A549 (cell line): ENCODE results near the gene TAL2. TPM values are rescaled to one million over a fixed set of nuclear protein-coding genes. Genes with fewer than 3 reads are reported as not detected.

ENCODE experiments used
- ATAC-seq, 2 experiments: fragments of 200-7000 bp in 1 of 2; fragments of >200 bp in 1 of 2; cut with Nextera tagmentation in 1 of 2; cut with Tn5 transposase in 1 of 2; 3 replicates each; pipeline versions ENCODE4 v1.8.0 to v1.9.1; 2018 to 2020; ENCODE audit warnings: mild to moderate bottlenecking in 1 of 2, moderate library complexity in 1 of 2
- CTCF ChIA-PET: fragments of 300-600 bp; sonication (Branson Sonifier 250); formaldehyde crosslinking; extraction: SDS; loops from one replicate; lab custom pipeline; 2021; ENCODE audit warnings: antibody characterized with exemption, inconsistent platforms; lab: Yijun Ruan, JAX
- POLR2A ChIA-PET: fragments of 350-600 bp; formaldehyde crosslinking; extraction: SDS; loops from one replicate; lab custom pipeline; 2021; ENCODE audit warnings: antibody characterized with exemption, inconsistent platforms; lab: Yijun Ruan, JAX
- DNase-seq, 2 experiments: peaks; one replicate each; pipeline versions ENCODE4 v3.0.0 to v3.0.0-alpha.2; 2011 to 2016; ENCODE audit warnings: low read depth in 1 of 2, low spot score in 1 of 2
- FAIRE-seq: peaks from 2 replicates; lab custom pipeline; 2011; peaks lifted over from hg19 to GRCh38; lab: Jason Lieb, UNC
- H3K27ac ChIP-seq, 2 experiments: fragments of >200 bp; sonication (Bioruptor Twin); formaldehyde crosslinking; 3 replicates each; pipeline ENCODE4 v1.5.1; 2016 to 2017
- H3K4me1 ChIP-seq: fragments of >200 bp; sonication (Bioruptor Twin); formaldehyde crosslinking; 3 replicates; pipeline ENCODE4 v1.6.1; 2016
- H3K4me2 ChIP-seq: fragments of >200 bp; sonication (Bioruptor Twin); formaldehyde crosslinking; 3 replicates; pipeline ENCODE4 v1.6.1; 2016
- H3K4me3 ChIP-seq: fragments of >200 bp; sonication (Bioruptor Twin); formaldehyde crosslinking; 3 replicates; pipeline ENCODE4 v1.5.1; 2016
- H3K9me3 ChIP-seq: fragments of >200 bp; sonication (Bioruptor Twin); formaldehyde crosslinking; 3 replicates; pipeline ENCODE4 v1.6.1; 2016
- ATOH8 ChIP-seq: fragments of 250-450 bp; sonication (Bioruptor Pico); IDR thresholded peaks from 2 replicates; pipeline ENCODE4 v1.5.0; 2020; ENCODE audit warnings: low read depth, mild to moderate bottlenecking, moderate library complexity
- BCL3 ChIP-seq: fragments of >200 bp; sonication (Bioruptor Twin); formaldehyde crosslinking; IDR thresholded peaks from 3 replicates; pipeline ENCODE4 v1.6.1; 2016
- CEBPB ChIP-seq, 2 experiments: fragments of >200 bp in 1 of 2; sonication (Bioruptor Twin) in 1 of 2; formaldehyde crosslinking in 1 of 2; IDR thresholded peaks; 2 replicates each; pipeline ENCODE4 v1.6.1; 2012 to 2016
- CHD2 ChIP-seq: fragments of 150-350 bp; IDR thresholded peaks from 2 replicates; pipeline ENCODE4 v1.6.1; 2014; ENCODE audit warnings: low read length; ENCODE audit not compliant: partially characterized antibody
- CHD4 ChIP-seq: fragments of 200-600 bp; sonication (generic); IDR thresholded peaks from 2 replicates; pipeline ENCODE4 v1.6.1; 2016; ENCODE audit warnings: antibody characterized with exemption, mild to moderate bottlenecking, borderline replicate concordance
- E2F6 ChIP-seq: IDR thresholded peaks from 2 replicates; pipeline ENCODE4 v1.6.1; 2012; ENCODE audit warnings: low read depth, borderline replicate concordance
- ELK1 ChIP-seq: fragments of 150-350 bp; IDR thresholded peaks from 2 replicates; pipeline ENCODE4 v1.6.1; 2014; ENCODE audit warnings: low read depth, mild to moderate bottlenecking, low read length
- FOSL2 ChIP-seq, 2 experiments: fragments of 450-650 bp in 1 of 2; fragments of >200 bp in 1 of 2; sonication (Bioruptor Twin) in 1 of 2; formaldehyde crosslinking; IDR thresholded peaks; 2 replicates each; pipeline versions ENCODE4 v1.5.0 to v1.6.1; 2016 to 2020; ENCODE audit warnings: mild to moderate bottlenecking in 1 of 2, moderate library complexity in 1 of 2
- HDAC2 ChIP-seq: fragments of 200-600 bp; sonication (generic); IDR thresholded peaks from 2 replicates; pipeline ENCODE4 v1.6.1; 2016
- HOXA7 ChIP-seq: fragments of 250-450 bp; sonication (Bioruptor Pico); IDR thresholded peaks from 2 replicates; pipeline ENCODE4 v1.5.0; 2020; ENCODE audit warnings: mild to moderate bottlenecking, moderate library complexity
- JUNB ChIP-seq: fragments of >200 bp; sonication (Bioruptor Twin); formaldehyde crosslinking; IDR thresholded peaks from 2 replicates; pipeline ENCODE4 v1.6.1; 2016
- PBX3 ChIP-seq: IDR thresholded peaks from 2 replicates; pipeline ENCODE4 v1.6.1; 2012
- PHF8 ChIP-seq: fragments of 200-600 bp; sonication (generic); IDR thresholded peaks from 2 replicates; pipeline ENCODE4 v1.6.1; 2016; ENCODE audit warnings: low read depth, mild to moderate bottlenecking, antibody characterized with exemption, moderate library complexity, borderline replicate concordance
- POLR2AphosphoS2 ChIP-seq: conservative IDR thresholded peaks from 2 replicates; pipeline ENCODE4 v1.6.1; 2012; ENCODE audit warnings: low read length, improper control_type of control experiment, inconsistent platforms
- RAD21 ChIP-seq, 2 experiments: fragments of >200 bp in 1 of 2; sonication (Bioruptor Twin) in 1 of 2; formaldehyde crosslinking in 1 of 2; IDR thresholded peaks in 1 of 2; conservative IDR thresholded peaks in 1 of 2; 2 replicates in 1 of 2; 3 replicates in 1 of 2; pipeline ENCODE4 v1.6.1; 2012 to 2018; ENCODE audit warnings: inconsistent platforms in 1 of 2
- RCOR1 ChIP-seq: fragments of 150-350 bp; IDR thresholded peaks from 2 replicates; pipeline ENCODE4 v1.6.1; 2014; ENCODE audit warnings: antibody characterized with exemption, low read length, low read depth
- RFX5 ChIP-seq: fragments of 450-650 bp; IDR thresholded peaks from 2 replicates; pipeline ENCODE4 v1.7.1; 2014; ENCODE audit warnings: antibody characterized with exemption, mild to moderate bottlenecking, moderate library complexity
- RNF2 ChIP-seq: fragments of 200-600 bp; sonication (generic); IDR thresholded peaks from 2 replicates; pipeline ENCODE4 v1.6.1; 2016; ENCODE audit warnings: low read depth, mild to moderate bottlenecking, antibody characterized with exemption, moderate library complexity, borderline replicate concordance
- TFCP2L1 ChIP-seq: fragments of 250-450 bp; sonication (Bioruptor Pico); IDR thresholded peaks from 2 replicates; pipeline ENCODE4 v1.5.0; 2021; ENCODE audit warnings: mild to moderate bottlenecking
- WGBS: methylation state at CpG from one replicate; pipeline ENCODE4 v1.1.6; 2017; ENCODE audit errors: missing lambda C conversion rate; 5-methylcytosine and 5-hydroxymethylcytosine counted together
- polyA plus RNA-seq, 4 experiments: library from polyadenylated mRNA; depleted of rRNA in 3 of 4; stranded (reverse); fragments of >200 nt; fragmentation: RNase III in 1 of 4; extraction: RNeasy Plus Mini Kit Qiagen cat#74134 plus additional on column Dnase treatment in 1 of 4; gene quantifications; 2 replicates in 3 of 4; 3 replicates in 1 of 4; pipeline ENCODE4 v1.2.3, GENCODE V29; 2011 to 2017

The TAL2 gene
- polyA plus RNA-seq, 2 of the 4 experiments (the other 2 are of a cell fraction): 0.13 to 0.15 TPM

- FAIRE-seq: no peak
- peaks cover 6% of the 10 kb centered on the region; the same call in 1 of the 3 replicates for H3K4me1 ChIP-seq
- ChIA-PET CTCF (interaction anchor here (1.1 kb wide), 1 partner anchor 9 kb away, joined by 3 read pairs; no protein-coding TSS in a partner anchor), POLR2A (interaction anchor here (0.7 kb wide), 1 partner anchor 173 kb away, joined by 3 read pairs; no protein-coding TSS in a partner anchor)
- no peaks in the 10 kb centered on the region for H3K9me3 ChIP-seq
- H3K4me2 ChIP-seq: no peak overlapping the region
- no peak overlapping the region for H3K4me3 ChIP-seq
- no peak for ATAC-seq
- WGBS: 94% methylated on average over 2 of the region's 2 CpGs
- H3K27ac ChIP-seq: no peak overlapping the region
- no peak for TF ChIP-seq HDAC2
- no peak for TF ChIP-seq HOXA7 (CRISPR knock-in tag)
- TF ChIP-seq E2F6: no peak
- TF ChIP-seq ELK1: no peak
- TF ChIP-seq CHD2: no peak
- TF ChIP-seq, all 56 proteins: peak for 0
- DNase-seq: no peak
These were observed 19.1 kb downstream of the TAL2 start for GRCh38 chr9:105681313-105681712.

- CTCF ChIA-PET: interaction anchor here (0.7 to 1.1 kb wide), 3 partner anchors 9 to 1312 kb away, joined by 3 to 4 read pairs (median 3); no protein-coding TSS in a partner anchor
- Histone ChIP-seq H3K9me3 (no peaks in the 10 kb centered on the region), H3K4me3 (no peak overlapping the region), H3K4me1 (peaks cover 6% of the 10 kb centered on the region; the same call in 1 of the 3 replicates), H3K27ac (no peak overlapping the region), H3K4me2 (no peak overlapping the region)
- 85% methylated on average over 1 of the region's 1 CpG for whole genome bisulfite sequencing
- no peak for TF ChIP-seq BCL3
- TF ChIP-seq POLR2AphosphoS2: no peak
- no peak for TF ChIP-seq JUNB
- TF ChIP-seq FOSL2 (IDR thresholded peaks at IDR 0.05): no peak
- TF ChIP-seq FOSL2 (CRISPR knock-in tag; IDR thresholded peaks at IDR 0.05): 0 out of 2 replicates have a peak, but pooled peaks have one; percentile 22
- POLR2A ChIA-PET: interaction anchor here (0.7 kb wide), 1 partner anchor 173 kb away, joined by 3 read pairs; no protein-coding TSS in a partner anchor
- ATAC-seq: peak; percentile 71 to 82
- peak; percentile 16 to 39 for DNase-seq
- FAIRE-seq: no peak
These were observed 19.5 kb downstream of the TAL2 start for GRCh38 chr9:105681724-105682123.

- no peak overlapping the region for H3K4me3 ChIP-seq
- DNase-seq: no peak
- POLR2A ChIA-PET: no interaction called here
- 83% methylated on average over 1 of the region's 1 CpG for WGBS
- no peak for TF ChIP-seq HDAC2
- no peak for TF ChIP-seq RFX5
- no peak for TF ChIP-seq ATOH8
- no peak for TF ChIP-seq CHD4
- TF ChIP-seq PBX3: no peak
- TF ChIP-seq RAD21 (conservative IDR thresholded peaks at IDR 0.05 in 1 of 2, IDR thresholded peaks at IDR 0.05 in 1 of 2): no peak
- no peak for TF ChIP-seq CEBPB (IDR thresholded peaks at IDR 0.05)
- TF ChIP-seq TFCP2L1 (CRISPR knock-in tag): no peak
- TF ChIP-seq HOXA7 (CRISPR knock-in tag): no peak
- no peak for TF ChIP-seq PHF8
- no peak for TF ChIP-seq RCOR1
- no peak for TF ChIP-seq RNF2
- TF ChIP-seq, all 56 proteins: peak for 0
- FAIRE-seq (no peak), ATAC-seq (no peak)
- H3K4me2 ChIP-seq: no peak overlapping the region
- no peaks in the 10 kb centered on the region for H3K9me3 ChIP-seq
- peaks cover 6% of the 10 kb centered on the region; the same call in 1 of the 3 replicates for H3K4me1 ChIP-seq
- CTCF ChIA-PET: no interaction called here
- no peak overlapping the region for H3K27ac ChIP-seq
These were observed 21.5 kb downstream of the TAL2 start for GRCh38 chr9:105683688-105684275.
